HepG2 (cell line): ENCODE measurements around the gene PLSCR3. TPM values are rescaled to one million over a fixed set of nuclear protein-coding genes. Genes with fewer than 3 reads are reported as not detected.

Source experiments
- ATAC-seq: fragments of 200-7000 bp; cut with Tn5 transposase; 3 replicates; pipeline ENCODE4 v1.9.1; 2020; ENCODE audit warnings: mild to moderate bottlenecking, moderate library complexity
- BruUV-seq: library from RNA; stranded (reverse); fragments of 400-500 nt; replicated peaks from 2 replicates; lab custom pipeline; 2021; lab: Mats Ljungman, UMichigan
- CTCF ChIA-PET: fragments of 300-600 bp; formaldehyde crosslinking; extraction: SDS; loops from one replicate; lab custom pipeline; 2021; ENCODE audit warnings: low total read pairs, inconsistent platforms, low intra/inter-chr PET ratio; lab: Yijun Ruan, JAX
- POLR2A ChIA-PET: fragments of 350-600 bp; sonication (Branson Sonifier 250); formaldehyde crosslinking; loops from one replicate; lab custom pipeline; 2020; ENCODE audit warnings: antibody characterized with exemption, inconsistent platforms; lab: Yijun Ruan, JAX
- DNase-seq: peaks from one replicate; pipeline ENCODE4 v3.0.0-alpha.2; 2015; ENCODE audit warnings: low spot score
- FAIRE-seq: peaks from 3 replicates; lab custom pipeline; 2011; peaks lifted over from hg19 to GRCh38; lab: Jason Lieb, UNC
- H2AFZ ChIP-seq: one replicate; pipeline ENCODE4 v1.6.1; 2011; ENCODE audit warnings: low read length, inconsistent platforms
- H3K27ac ChIP-seq: fragments of 300-600 bp; 3 replicates; pipeline ENCODE4 v1.8.0; 2011; ENCODE audit warnings: mixed run types, mild to moderate bottlenecking, mixed read lengths, low read length, inconsistent platforms; ENCODE audit not compliant: insufficient read depth; ENCODE audit errors: extremely low read length
- H3K27me3 ChIP-seq, 2 experiments: fragments of 200-600 bp in 1 of 2; 2 replicates in 1 of 2; 3 replicates in 1 of 2; pipeline versions ENCODE4 v1.6.0 to v1.8.0; 2011; ENCODE audit warnings: low read length in 2 of 2, mild to moderate bottlenecking in 2 of 2, moderate library complexity in 2 of 2, inconsistent platforms in 1 of 2; ENCODE audit not compliant: insufficient read depth in 2 of 2, control insufficient read depth in 1 of 2
- H3K36me3 ChIP-seq, 2 experiments: fragments of 200-600 bp in 1 of 2; replicated peaks in 1 of 2; 2 replicates in 1 of 2; 3 replicates in 1 of 2; pipeline versions ENCODE4 v1.5.1 to v1.8.0; 2011; ENCODE audit warnings: low read length in 2 of 2, inconsistent platforms in 1 of 2; ENCODE audit not compliant: insufficient read depth in 2 of 2, control insufficient read depth in 1 of 2
- H3K4me1 ChIP-seq: 2 replicates; pipeline ENCODE4 v1.5.1; 2012; ENCODE audit warnings: low read length, inconsistent platforms; ENCODE audit not compliant: insufficient read depth
- H3K4me2 ChIP-seq: 2 replicates; pipeline ENCODE4 v1.6.0; 2011; ENCODE audit warnings: low read depth, low read length, inconsistent platforms
- H3K4me3 ChIP-seq, 3 experiments: fragments of 200-600 bp in 1 of 3; sonication (generic), shearing (Covaris generic) in 1 of 3; replicated peaks in 1 of 3; 2 replicates each; pipeline ENCODE4 v1.5.1; 2011 to 2016; ENCODE audit warnings: low read length in 3 of 3, inconsistent platforms in 2 of 3, low read depth in 2 of 3, mild to moderate bottlenecking in 2 of 3, control low read depth in 1 of 3, mixed read lengths in 1 of 3; ENCODE audit not compliant: insufficient read depth in 1 of 3
- H3K79me2 ChIP-seq: one replicate; pipeline ENCODE4 v1.6.1; 2011; ENCODE audit warnings: low read length, inconsistent platforms; ENCODE audit not compliant: insufficient read depth
- H3K9ac ChIP-seq: 2 replicates; pipeline ENCODE4 v1.6.0; 2011; ENCODE audit warnings: mild to moderate bottlenecking, low read depth, low read length, inconsistent platforms; ENCODE audit not compliant: insufficient read depth
- H3K9me3 ChIP-seq: 2 replicates; pipeline ENCODE4 v1.5.1; 2012; ENCODE audit warnings: mild to moderate bottlenecking, low read length
- H4K20me1 ChIP-seq: 2 replicates; pipeline ENCODE4 v1.6.0; 2011; ENCODE audit warnings: inconsistent platforms, mild to moderate bottlenecking, low read length, moderate library complexity; ENCODE audit not compliant: insufficient read depth
- CAMTA2 ChIP-seq: sonication (generic); formaldehyde crosslinking; IDR thresholded peaks from 2 replicates; pipeline ENCODE4 v1.4.0; 2020; ENCODE audit warnings: mild to moderate bottlenecking, missing genetic modification reagents, borderline replicate concordance
- CBFB ChIP-seq: sonication (generic); formaldehyde crosslinking; IDR thresholded peaks from 2 replicates; pipeline ENCODE4 v1.4.0; 2020; ENCODE audit warnings: missing genetic modification reagents
- EED ChIP-seq: sonication (generic); formaldehyde crosslinking; IDR thresholded peaks from 2 replicates; pipeline ENCODE4 v1.5.0; 2020; ENCODE audit warnings: mild to moderate bottlenecking, missing genetic modification reagents
- EHMT2 ChIP-seq: fragments of 200-600 bp; sonication (generic); IDR thresholded peaks from 2 replicates; pipeline ENCODE4 v1.7.0; 2017; ENCODE audit warnings: antibody characterized with exemption, low read depth, low read length, borderline replicate concordance
- TGIF2 ChIP-seq: IDR thresholded peaks from 2 replicates; pipeline ENCODE4 v1.6.1; 2016; ENCODE audit warnings: control low read depth, missing compliant biosample characterization
- ZNF460 ChIP-seq: sonication (generic); formaldehyde crosslinking; IDR thresholded peaks from 2 replicates; pipeline ENCODE4 v1.5.1; 2020; ENCODE audit warnings: missing genetic modification reagents, mild to moderate bottlenecking, borderline replicate concordance
- ZNF577 ChIP-seq: sonication (generic); formaldehyde crosslinking; IDR thresholded peaks from 2 replicates; pipeline ENCODE4 v1.4.0; 2020; ENCODE audit warnings: mild to moderate bottlenecking, low read depth, missing genetic modification reagents, borderline replicate concordance
- ZNF605 ChIP-seq: sonication (generic); formaldehyde crosslinking; IDR thresholded peaks from 2 replicates; pipeline ENCODE4 v1.8.0; 2022; ENCODE audit warnings: mild to moderate bottlenecking, missing genetic modification reagents
- ZZZ3 ChIP-seq: sonication (generic); formaldehyde crosslinking; IDR thresholded peaks from 2 replicates; pipeline ENCODE4 v1.4.0; 2020; ENCODE audit warnings: missing genetic modification reagents, mild to moderate bottlenecking, borderline replicate concordance
- WGBS: methylation state at CpG from one replicate; pipeline ENCODE4 v1.1.6; 2017; ENCODE audit warnings: low lambda C conversion rate; 5-methylcytosine and 5-hydroxymethylcytosine counted together
- in situ Hi-C: cut with HindIII; loops from 2 replicates; pipeline ENCODE4 v1.10.0; 2017; ENCODE audit warnings: low pct_unique_long_range_greater_than_20kb; ENCODE audit not compliant: extremely low pct_ligation_motif_present
- intact Hi-C: fragments of 100-400 bp; cut with micrococcal nuclease; formaldehyde crosslinking; loops from one replicate; pipeline ENCODE4 v1.10.0; 2022; ENCODE audit not compliant: unreplicated experiment
- polyA plus RNA-seq, 8 experiments: library from polyadenylated mRNA; depleted of rRNA in 3 of 8; stranded (reverse) in 7 of 8; unstranded in 1 of 8; fragments of >200 nt; fragmentation: Illumina TruSeq in 4 of 8; extraction: Trizol in 4 of 8; gene quantifications; 2 replicates each; pipeline versions ENCODE4 v1.2.1 to v1.2.3, GENCODE V29; 2011 to 2016; ENCODE audit warnings: low read depth in 4 of 8, missing spikeins in 1 of 8, mixed read lengths in 1 of 8; ENCODE audit not compliant: insufficient read depth in 1 of 8
- total RNA-seq, 5 experiments: library from RNA; depleted of rRNA; stranded (reverse); fragments of >200 nt; fragmentation: Illumina TruSeq; extraction: Trizol; gene quantifications; 2 replicates each; pipeline ENCODE4 v1.2.3, GENCODE V29; 2016; ENCODE audit warnings: low read depth in 1 of 5
- TF ChIP-seq, protein P1 (sequence below): sonication (generic); formaldehyde crosslinking; IDR thresholded peaks from 2 replicates; pipeline ENCODE4 v1.5.0; 2020; ENCODE audit warnings: mild to moderate bottlenecking, missing genetic modification reagents, borderline replicate concordance
- TF ChIP-seq, protein P2 (sequence below): IDR thresholded peaks from 2 replicates; pipeline ENCODE4 v1.6.1; 2016; ENCODE audit warnings: mild to moderate bottlenecking
- TF ChIP-seq, protein P3 (sequence below): sonication (generic); formaldehyde crosslinking; conservative IDR thresholded peaks from 2 replicates; pipeline ENCODE4 v1.4.0; 2020; ENCODE audit warnings: missing genetic modification reagents

The PLSCR3 gene
- total and polyA plus RNA-seq, 2 of the 13 experiments (the other 11 are each of a cell fraction or from before 2014, with no cell fraction given), result 5.6 to 6.2 TPM

DNA sequence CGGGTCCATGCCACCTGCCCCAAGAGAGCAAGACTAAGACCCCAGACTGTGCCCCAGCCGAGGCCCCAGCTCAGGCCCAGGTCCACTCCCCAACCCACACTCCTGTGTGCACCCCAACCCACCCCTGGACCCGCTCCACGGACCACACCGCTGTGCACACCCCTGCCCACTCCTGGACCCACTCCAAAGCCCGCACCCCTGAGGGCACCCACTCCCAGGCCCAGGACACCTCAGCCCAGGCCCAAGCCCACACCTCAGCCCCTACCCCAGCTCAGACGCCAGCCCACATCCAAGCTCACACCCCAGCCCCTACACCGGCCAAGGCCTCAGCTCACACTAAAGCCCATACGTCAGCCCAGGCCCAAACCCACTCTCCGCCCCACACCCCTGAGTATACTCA lies 35.4 kb upstream of the PLSCR3 start (continued):
- TF ChIP-seq, protein P1, sequence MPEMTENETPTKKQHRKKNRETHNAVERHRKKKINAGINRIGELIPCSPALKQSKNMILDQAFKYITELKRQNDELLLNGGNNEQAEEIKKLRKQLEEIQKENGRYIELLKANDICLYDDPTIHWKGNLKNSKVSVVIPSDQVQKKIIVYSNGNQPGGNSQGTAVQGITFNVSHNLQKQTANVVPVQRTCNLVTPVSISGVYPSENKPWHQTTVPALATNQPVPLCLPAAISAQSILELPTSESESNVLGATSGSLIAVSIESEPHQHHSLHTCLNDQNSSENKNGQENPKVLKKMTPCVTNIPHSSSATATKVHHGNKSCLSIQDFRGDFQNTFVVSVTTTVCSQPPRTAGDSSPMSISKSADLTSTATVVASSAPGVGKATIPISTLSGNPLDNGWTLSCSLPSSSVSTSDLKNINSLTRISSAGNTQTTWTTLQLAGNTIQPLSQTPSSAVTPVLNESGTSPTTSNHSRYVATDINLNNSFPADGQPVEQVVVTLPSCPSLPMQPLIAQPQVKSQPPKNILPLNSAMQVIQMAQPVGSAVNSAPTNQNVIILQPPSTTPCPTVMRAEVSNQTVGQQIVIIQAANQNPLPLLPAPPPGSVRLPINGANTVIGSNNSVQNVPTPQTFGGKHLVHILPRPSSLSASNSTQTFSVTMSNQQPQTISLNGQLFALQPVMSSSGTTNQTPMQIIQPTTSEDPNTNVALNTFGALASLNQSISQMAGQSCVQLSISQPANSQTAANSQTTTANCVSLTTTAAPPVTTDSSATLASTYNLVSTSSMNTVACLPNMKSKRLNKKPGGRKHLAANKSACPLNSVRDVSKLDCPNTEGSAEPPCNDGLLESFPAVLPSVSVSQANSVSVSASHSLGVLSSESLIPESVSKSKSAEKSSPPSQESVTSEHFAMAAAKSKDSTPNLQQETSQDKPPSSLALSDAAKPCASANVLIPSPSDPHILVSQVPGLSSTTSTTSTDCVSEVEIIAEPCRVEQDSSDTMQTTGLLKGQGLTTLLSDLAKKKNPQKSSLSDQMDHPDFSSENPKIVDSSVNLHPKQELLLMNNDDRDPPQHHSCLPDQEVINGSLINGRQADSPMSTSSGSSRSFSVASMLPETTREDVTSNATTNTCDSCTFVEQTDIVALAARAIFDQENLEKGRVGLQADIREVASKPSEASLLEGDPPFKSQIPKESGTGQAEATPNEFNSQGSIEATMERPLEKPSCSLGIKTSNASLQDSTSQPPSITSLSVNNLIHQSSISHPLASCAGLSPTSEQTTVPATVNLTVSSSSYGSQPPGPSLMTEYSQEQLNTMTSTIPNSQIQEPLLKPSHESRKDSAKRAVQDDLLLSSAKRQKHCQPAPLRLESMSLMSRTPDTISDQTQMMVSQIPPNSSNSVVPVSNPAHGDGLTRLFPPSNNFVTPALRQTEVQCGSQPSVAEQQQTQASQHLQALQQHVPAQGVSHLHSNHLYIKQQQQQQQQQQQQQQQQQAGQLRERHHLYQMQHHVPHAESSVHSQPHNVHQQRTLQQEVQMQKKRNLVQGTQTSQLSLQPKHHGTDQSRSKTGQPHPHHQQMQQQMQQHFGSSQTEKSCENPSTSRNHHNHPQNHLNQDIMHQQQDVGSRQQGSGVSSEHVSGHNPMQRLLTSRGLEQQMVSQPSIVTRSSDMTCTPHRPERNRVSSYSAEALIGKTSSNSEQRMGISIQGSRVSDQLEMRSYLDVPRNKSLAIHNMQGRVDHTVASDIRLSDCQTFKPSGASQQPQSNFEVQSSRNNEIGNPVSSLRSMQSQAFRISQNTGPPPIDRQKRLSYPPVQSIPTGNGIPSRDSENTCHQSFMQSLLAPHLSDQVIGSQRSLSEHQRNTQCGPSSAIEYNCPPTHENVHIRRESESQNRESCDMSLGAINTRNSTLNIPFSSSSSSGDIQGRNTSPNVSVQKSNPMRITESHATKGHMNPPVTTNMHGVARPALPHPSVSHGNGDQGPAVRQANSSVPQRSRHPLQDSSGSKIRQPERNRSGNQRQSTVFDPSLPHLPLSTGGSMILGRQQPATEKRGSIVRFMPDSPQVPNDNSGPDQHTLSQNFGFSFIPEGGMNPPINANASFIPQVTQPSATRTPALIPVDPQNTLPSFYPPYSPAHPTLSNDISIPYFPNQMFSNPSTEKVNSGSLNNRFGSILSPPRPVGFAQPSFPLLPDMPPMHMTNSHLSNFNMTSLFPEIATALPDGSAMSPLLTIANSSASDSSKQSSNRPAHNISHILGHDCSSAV (CRISPR knock-in tag), result no peak
- TF ChIP-seq EHMT2, result no peak

DNA sequence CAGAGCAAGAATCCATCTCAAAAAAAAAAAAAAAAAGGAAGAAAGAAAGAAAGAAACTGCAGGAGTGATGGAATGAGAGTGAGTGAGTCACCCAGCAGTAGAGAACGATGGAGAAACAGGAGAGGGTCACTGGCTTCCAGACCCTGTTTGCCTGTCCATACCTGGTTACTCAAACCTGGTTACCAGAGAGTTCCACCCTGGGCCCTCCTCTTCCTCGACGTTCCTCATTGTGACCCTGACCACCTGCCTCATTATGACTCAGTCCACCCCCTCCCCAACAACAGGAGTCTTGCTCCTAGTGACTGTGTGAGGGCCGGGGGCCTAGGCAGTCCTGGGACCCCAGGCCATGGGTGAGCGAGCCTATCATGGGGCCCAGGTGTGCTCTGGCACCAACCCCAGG lies 34.2 kb upstream of the PLSCR3 start, which contains the start of gene SPEM3:
Gene SPEM3, plus strand, starts transcription at position 301 of the 400 bp plus-strand sequence. Its CDS starts 46 bp downstream, at position 347.
- intact Hi-C loops, result no loop called here
- Histone ChIP-seq H3K27me3 (peaks cover 2 to 3% of the 10 kb centered on the region in 2 experiments; a peak in 3 of 5 replicates), H2AFZ (no peak within 1 kb of the TSS), H3K4me2 (no peak within 1 kb of the TSS), H4K20me1 (no peaks in the 10 kb centered on the region), H3K4me3 (no peak within 1 kb of the TSS), H3K4me1 (peaks cover 8% of the 10 kb centered on the region), H3K79me2 (no peaks in the 10 kb centered on the region), H3K9ac (no peak within 1 kb of the TSS), H3K27ac (no peak within 1 kb of the TSS), H3K9me3 (no peaks in the 10 kb centered on the region), H3K36me3 (no peaks in the 10 kb centered on the region)
- DNase-seq (no peak), ATAC-seq (no peak), FAIRE-seq (no peak)
- WGBS, result 7% methylated on average over 4 of the region's 5 CpGs
- ChIA-PET POLR2A (no interaction called here), CTCF (no interaction called here)
- in situ Hi-C loops, result no loop called here
- no TSS peak for BruUV-seq
- TF ChIP-seq ZNF605 (CRISPR knock-in tag) (no peak), EED (CRISPR knock-in tag) (no peak), CAMTA2 (no peak), TGIF2 (CRISPR knock-in tag) (no peak), ZNF460 (CRISPR knock-in tag) (no peak), ZZZ3 (CRISPR knock-in tag) (no peak), ZNF577 (CRISPR knock-in tag) (no peak), CBFB (CRISPR knock-in tag) (no peak)
- TF ChIP-seq, protein P2, sequence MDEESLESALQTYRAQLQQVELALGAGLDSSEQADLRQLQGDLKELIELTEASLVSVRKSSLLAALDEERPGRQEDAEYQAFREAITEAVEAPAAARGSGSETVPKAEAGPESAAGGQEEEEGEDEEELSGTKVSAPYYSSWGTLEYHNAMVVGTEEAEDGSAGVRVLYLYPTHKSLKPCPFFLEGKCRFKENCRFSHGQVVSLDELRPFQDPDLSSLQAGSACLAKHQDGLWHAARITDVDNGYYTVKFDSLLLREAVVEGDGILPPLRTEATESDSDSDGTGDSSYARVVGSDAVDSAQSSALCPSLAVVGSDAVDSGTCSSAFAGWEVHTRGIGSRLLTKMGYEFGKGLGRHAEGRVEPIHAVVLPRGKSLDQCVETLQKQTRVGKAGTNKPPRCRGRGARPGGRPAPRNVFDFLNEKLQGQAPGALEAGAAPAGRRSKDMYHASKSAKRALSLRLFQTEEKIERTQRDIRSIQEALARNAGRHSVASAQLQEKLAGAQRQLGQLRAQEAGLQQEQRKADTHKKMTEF (CRISPR knock-in tag), result no peak
- TF ChIP-seq, protein P3, sequence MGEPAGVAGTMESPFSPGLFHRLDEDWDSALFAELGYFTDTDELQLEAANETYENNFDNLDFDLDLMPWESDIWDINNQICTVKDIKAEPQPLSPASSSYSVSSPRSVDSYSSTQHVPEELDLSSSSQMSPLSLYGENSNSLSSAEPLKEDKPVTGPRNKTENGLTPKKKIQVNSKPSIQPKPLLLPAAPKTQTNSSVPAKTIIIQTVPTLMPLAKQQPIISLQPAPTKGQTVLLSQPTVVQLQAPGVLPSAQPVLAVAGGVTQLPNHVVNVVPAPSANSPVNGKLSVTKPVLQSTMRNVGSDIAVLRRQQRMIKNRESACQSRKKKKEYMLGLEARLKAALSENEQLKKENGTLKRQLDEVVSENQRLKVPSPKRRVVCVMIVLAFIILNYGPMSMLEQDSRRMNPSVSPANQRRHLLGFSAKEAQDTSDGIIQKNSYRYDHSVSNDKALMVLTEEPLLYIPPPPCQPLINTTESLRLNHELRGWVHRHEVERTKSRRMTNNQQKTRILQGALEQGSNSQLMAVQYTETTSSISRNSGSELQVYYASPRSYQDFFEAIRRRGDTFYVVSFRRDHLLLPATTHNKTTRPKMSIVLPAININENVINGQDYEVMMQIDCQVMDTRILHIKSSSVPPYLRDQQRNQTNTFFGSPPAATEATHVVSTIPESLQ (CRISPR knock-in tag), result no peak
